Measurements from ENCODE around the gene TSPAN4. TPM values are rescaled to one million over a fixed set of nuclear protein-coding genes. Genes with fewer than 3 reads are reported as not detected.

The TSPAN4 gene
- total RNA-seq, 1 experiment from 2014 or later, result 29.2 TPM

DNA sequence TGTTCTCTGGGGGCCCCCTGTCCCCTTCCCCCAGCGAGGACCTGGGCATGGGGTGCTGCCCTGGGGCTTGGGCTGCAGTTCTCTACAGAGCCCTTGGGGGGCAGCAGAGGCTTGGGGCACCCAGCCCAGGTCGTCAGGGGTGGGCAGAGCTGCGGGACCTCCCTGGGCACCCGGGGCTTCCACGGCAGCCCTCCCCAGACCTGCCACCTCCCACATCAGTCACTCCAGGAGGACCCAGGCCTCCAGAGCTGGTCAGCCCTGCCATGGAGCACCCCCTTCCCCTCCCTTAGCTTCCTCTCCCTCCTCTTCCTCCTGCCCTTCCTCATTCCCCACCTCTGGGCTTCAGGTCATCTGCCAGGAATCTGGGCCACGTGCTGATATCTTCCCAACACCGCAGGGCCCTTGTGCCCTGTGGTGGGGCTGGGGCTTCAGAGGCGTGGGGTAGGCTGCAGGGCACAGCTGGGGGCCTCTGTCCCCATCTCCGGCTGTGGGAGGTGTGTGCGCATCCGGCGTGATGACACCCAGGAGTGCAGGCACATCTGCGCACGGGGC is 5.8 kb downstream of the TSPAN4 start:
- DNase-seq (ENCODE audit: low spot score), result peak; percentile 67

DNA sequence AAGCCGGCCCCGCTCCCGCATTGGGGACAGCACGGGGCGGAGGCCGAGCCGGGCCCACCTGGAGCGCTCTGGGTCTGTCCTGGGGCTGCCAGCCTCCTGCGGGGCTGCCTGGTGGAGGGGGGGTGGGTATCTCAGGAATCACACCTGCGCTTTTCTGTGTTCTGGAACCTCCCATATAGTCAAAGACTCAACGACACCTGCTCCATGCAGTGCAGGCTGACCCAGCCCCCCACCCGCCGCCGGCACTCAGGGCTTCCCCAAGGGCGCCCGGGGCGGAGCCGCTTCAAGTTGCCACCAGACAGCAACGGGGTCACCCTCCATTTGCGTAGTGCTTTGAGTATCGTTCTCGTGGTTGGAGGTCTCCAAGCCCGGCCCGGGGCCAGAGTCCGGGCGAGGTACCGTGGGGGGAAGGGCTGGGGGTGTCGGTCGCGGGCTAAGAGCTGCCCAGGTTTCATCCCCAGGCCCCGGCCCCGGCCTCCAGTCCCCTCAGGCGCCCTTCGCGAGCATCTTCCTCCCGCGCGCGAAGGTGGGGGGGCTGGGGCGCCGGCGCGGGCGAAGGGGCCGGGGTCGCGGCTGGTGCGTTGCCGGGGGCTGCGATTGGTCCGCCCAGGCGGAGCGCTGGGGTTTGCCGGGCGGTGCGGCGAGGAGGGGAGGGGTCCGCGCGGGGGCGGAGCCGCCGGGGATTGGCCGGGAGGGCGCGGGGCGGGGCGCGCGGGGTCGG is 6.6 kb downstream of the TSPAN4 start:
- DNase-seq (ENCODE audit: low spot score), result peak; percentile 38

DNA sequence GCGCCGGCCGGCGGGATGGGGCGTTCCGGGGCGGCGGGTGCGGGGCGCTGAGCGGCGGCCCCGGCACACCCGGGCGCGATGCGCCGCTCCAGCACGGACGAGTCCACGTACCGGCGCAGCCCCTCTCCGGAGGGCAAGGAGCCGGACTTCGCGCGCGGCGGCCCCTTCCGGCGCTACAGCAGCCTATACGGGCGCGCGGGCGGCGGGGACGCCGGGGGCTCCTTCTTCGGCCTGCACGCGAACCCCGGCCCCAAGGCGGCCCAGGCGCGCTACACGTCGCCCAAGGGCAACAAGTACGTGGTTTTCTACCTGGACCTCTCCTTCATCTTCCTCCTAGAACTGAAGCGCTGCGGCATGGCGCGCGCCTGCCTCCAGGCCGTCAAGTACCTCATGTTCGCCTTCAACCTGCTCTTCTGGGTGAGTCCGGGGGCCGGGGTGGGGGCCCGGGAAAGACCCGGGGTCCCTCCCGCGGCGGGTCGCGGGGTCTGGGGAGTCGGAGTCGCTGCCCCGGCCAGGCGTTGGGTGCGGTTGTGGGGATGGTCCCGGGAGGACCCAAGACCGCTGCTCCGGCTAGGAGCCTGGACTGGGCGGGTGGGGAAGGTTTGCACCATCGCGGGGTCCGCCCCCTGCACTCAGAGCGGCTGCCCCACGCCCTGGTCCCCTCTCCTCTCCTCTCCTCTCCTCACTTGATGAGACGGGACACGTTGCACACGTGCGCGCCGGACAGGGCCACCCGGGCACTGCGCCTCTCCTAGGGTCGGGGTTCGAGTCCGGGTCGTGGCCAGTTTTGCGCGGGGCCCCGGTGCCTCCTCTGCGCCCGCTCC is 7.5 kb downstream of the TSPAN4 start:
- DNase-seq (ENCODE audit: low spot score), result no peak

DNA sequence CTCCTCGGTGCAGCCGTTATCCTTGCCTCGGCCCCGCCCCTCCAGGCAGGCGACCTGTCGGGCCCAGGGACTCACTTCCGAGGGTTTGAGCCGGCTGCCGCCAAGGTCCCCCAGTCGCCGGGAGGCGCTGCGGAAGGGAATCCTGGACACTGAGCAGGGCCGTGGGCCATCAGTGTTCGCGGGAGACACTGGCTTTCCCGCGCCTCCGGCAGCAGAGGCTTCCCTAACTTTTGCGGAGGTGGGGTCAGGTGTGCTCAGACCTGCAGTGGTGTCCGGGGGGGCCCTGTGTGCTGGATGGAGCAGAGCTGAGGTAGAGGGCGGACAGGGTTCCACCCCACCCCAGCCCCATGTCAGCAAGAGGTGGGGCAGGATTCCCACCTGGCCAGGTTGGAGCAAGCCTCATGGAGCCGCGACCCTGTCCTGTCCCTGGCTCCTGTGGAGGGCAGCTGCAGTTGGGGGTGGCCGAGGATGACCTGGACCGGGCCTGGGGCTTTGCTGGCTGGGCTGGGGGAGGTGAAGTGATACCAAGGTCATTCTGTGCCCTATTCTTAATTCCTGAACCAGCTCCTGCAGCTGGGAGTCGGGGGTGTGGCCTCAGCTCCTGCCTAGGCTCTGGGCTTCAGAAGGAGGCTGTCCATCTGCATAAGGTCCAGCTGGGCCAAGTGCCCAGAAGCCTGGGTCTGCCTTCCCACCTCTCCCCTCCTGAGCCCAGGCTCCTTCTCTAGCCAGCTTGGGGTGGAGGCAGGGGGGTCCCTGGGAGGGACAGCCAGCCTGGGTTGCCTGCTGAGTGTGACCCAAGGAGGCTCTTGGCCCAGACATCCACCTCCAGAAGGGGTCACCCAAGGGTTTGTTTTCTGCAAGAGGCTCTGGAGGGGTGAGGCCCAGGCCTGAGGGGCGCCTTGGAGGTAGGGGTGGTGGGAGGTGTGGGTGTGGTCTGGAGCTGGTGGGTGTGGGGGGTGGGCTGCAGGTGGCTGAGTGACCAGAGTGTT is 8.4 kb downstream of the TSPAN4 start:
- DNase-seq (ENCODE audit: low spot score), result no peak

DNA sequence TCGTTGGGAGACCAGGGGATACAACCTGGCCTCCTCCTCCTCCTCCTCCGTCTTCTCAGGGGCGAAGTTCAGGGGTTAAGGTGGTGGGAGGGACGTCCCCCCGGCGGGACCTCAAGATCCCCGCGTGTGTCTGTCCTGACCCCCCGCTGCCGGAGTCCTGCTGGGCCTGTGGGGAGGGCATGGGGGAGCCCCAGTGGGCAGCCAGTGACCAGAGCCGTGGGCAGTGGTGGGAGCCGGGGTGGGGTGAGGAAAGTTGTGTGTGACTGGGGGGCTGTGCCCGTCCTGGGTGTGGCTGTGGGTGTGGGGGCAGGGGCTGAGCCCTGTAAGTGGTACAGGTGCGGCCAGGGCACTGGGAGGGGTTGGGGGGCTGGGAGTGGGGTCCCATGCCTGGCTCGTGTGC is 10.1 kb downstream of the TSPAN4 start:
- no peak for DNase-seq (ENCODE audit: low spot score)

DNA sequence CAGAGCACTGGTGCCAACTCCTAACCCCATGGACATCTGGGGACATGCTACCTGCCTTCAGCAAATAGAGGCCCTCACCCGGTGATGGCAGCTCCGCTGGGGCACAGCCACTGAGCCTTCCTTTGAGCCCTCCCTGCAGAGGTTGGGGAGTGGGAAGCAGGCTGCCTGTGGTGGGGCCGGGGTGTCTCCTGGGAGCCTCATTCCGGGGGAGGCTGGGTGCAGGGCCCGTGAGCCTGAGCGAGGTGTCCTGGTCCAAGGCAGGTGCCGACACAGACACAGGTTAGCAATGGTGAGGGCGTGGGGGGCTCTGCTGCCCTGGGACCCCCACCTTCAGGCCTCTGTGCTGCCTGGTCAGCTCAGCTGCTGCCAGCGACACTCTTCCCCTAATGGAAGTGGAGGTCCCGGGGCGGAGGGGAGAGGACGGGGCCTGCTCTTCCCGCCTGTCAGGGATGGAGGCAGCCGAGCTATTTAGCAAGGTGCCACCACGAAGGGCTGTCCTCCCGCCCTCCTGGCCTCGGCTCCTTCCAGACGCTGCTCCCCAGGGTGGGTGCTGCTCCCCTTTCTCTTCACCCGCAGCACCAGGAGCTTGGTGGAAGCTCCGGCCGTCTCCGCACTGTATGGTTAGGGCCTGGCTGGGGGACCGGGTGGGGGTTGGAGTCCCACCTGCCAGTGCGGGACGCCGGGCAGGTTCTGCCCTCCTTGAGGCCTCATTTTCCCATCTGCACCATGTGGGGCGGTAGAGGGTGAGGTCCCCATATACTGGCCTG is 11.2 kb downstream of the TSPAN4 start:
- DNase-seq (ENCODE audit: low spot score), result no peak

DNA sequence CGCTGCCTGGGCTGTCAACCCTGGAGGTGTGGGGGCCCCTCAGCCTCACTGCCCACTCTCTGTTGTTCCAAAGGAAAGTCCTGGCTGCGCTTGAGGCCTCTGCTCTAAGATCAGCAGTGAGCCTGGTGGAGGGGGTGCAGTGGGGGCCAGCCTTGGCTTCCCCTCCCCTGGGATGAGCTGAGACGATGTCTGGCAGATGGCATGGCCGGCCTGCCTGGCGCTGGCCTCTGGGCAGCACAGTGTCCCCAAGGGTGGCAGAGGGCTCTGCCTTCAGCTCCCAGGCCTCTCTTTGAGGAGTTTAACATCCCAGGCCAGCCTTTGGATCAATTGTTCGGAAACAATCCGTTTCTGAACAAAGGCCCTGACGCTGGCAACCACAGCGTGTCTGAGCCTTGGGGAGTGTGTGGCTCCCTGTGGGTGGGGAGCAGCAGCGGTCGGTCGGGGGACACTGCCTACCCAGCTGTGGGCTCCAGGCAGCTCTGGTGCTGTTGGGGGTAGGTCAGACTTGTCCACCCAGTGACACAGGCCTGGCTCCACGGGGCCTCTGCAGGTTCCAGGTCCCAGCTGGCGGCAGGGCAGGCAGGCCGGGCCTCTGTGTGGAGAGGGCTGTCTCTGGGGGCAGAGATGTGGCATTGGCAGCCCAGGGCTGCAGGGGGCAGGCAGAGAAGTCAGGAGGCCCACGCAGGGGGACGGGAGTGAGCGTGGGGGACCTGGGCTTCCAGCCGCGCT is 12.1 kb downstream of the TSPAN4 start:
- DNase-seq (ENCODE audit: low spot score), result no peak

DNA sequence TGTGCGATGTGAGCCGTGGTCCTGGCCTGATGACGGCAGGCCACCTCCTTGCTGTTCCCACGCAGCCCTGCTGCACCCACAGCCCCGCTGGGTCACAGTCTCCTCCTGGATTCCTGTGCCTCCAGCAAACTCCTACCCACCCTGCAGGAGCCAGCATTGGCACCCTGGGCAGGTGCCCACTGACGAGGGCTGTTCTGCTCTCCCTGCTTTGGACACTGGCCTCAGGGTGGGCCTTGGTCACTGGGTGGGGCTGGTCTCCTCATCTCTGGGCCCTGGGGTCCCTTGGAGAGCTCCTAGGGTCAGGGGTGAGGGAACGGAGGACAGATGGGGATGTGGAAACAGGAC is 12.7 kb downstream of the TSPAN4 start:
- DNase-seq (ENCODE audit: low spot score), result no peak

DNA sequence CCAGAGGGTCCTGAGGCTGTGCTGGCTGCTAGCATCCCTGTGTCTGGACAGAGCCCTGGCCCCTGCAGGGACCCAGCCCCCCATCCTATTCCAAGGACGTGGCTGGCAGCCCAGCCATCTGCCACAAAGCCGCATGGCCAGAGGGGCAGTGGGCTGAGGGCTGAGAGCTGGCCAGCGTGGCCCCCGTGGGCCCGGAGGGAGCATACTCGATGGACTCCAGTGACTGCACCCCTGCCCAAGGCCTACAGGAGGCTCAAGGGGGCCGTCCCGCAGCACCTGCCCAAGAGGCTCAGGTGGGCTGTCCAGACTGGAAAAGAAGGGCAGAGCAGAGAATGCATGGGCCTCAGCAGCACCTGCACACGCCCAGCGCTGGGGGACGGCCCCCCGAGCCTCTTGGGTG is 13.1 kb downstream of the TSPAN4 start:
- DNase-seq (ENCODE audit: low spot score), result no peak

DNA sequence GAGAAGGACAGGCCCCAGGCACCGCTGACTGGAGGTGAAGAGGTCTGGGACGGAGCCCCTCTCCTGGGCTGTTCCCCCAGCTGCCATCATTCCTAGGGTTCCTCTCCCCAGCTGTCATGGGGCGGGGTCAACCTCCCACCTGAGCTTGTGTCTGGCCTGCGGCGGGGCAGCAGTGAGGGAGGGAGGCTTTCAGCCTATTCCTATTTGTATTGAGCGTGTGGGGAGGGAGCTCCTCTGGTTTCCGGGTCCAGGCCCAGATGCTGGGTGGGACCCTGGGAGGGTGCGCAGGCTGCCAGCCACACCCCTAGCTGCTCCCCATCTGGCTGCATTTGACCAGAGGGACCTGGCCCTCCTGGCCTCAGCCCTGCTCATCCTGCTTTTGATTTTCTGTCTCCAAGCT is 13.7 kb downstream of the TSPAN4 start:
- DNase-seq (ENCODE audit: low spot score), result no peak

DNA sequence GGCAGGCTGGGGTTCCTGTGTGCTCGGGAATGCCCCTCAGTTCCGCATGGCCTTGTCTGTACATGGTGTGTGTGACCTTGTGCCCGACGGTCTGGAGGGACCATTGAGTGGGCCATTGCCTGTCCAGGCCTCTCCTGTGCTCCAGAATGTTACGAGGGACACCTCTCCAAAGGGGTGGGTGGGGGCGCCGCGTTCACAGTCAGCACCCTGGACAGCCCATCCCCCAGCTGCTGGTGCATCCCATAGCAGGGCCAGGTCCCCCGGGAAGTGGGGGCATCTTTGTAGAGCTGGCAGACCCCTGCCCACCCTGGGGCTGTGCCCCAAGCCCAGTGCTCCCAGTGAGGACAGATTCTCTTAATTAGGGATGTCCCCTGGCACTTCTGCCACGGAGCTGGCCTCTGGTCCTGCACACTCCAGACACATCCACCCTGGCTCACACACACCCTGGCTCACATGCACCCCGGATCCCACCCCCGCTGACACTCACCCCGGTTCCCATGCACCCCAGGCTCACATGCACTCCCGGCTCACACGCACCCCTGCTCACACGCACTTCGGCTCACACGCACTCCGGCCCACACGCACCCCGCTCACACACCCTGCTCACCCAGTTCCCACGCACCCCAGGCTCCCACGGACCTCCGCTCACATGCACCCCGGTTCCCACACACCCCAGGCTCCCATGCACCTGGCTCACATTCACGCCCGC is 15.6 kb downstream of the TSPAN4 start:
- DNase-seq (ENCODE audit: low spot score), result no peak

DNA sequence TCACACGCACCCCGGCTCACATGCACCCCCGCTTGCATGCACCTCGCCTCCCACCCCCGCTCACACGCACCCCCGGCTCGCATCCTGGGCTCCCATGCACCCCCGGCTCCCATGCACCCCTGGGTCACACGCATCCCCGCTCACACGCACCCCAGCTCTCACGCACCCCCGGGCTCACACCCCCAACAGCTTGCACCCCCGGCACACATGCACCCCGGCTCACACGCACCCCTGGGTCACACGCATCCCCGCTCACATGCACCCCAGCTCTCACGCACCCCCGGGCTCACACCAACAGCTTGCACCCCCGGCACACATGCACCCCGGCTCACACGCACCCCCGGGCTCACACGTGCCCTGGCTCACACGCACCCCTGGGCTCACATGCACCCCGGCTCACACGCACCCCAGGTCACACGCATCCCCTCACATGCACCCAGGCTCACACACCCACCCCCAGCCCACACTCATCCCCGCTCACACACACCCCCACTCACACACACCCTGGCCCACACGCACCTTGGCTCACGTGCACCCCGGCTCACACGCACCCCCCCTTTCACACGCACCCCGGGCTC is 16.2 kb downstream of the TSPAN4 start:
- DNase-seq (ENCODE audit: low spot score), result no peak

DNA sequence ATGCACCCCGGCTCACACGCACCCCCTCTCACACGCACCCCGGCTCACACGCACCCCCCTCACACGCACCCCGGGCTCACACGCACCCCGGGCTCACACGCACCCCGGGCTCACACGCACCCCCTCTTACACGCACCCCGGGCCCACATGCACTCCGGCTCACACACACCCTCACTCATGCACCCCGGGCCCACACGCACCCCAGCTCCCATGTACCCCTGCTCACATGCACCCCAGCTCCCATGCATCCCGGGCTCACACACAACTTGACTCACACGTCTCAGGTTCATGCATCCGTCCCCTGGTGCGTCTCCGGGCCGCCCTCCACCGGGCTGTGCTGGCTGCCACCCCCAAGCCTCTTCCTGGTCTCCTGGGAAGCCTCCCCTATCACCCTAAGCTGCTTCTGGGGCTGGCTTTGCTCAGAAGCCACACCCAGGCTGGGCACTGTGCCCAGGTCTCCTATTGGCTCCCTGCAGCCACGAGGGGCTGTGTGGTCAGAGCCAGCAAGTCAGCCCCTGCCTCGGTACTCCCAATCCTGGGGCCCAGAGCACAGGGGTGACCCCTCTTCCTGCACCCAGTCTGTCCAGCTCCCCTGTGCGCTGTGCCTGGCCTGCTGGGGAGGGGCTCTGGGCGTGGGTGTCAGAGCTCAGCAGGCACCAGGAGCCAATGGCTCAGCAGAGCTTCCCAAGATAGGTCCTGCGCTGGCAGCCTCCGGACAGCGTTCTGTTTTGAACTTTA is 16.9 kb downstream of the TSPAN4 start:
- peak; percentile 52 for DNase-seq (ENCODE audit: low spot score)

DNA sequence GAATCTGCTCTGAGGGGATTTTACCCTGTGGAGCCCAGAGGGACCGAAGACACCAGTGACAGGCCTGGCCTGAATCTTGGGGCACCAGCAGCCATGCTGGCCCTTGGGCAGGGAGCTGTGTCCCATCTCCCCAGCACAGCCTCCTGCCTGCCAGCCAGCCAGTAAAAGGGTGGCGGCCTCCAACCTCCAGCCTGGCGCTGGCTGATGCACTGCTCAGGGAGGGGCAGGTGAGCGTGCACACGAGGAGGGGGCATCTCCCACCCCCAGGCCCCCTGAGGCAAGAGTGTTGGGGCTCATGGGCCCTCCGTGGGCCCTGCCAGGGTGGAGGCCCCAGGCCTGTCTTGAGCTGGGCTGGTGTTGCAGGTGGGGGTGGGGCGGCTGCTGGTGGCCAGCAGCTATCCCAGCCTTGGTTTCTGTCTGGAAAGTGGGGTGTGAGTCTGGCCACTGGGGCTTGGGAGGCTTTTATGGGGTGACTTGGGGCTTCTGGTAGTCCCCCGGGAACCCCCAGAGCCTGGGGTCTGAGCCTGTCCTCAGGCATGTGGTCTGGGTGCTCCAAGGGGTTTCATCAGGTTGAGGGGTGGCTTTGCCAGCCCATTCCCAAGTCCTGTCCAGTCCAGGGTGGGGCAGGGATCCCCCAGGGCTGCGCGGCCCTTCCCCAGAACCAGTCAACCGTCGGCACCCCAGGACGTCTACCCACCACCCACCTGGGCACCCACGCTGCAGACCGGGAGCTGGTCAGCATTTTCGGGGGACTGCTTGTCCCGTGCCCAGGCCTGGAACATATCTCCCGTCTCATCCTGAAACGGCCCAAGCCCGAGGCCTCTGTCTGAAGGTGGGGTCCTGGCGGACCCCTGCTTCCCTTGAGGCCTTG is 17.8 kb downstream of the TSPAN4 start:
- no peak for DNase-seq (ENCODE audit: low spot score)

DNA sequence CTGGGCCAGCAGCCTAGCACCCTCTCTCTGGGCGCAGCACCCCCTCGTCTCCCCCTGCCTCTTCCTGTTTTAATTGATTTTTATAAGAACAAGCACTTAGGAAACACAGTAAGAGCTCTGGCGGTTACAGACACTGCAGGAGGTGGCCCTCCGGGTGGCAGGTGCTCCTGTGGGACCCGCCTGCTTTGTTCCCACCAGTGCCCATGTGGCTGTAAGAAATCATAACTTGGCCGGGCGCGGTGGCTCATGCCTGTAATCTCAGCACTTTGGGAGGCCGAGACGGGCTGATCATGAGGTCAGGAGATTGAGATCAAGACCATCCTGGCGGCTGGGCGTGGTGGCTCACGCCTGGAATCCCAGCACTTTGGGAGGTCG is 18.4 kb downstream of the TSPAN4 start:
- no peak for DNase-seq (ENCODE audit: low spot score)

DNA sequence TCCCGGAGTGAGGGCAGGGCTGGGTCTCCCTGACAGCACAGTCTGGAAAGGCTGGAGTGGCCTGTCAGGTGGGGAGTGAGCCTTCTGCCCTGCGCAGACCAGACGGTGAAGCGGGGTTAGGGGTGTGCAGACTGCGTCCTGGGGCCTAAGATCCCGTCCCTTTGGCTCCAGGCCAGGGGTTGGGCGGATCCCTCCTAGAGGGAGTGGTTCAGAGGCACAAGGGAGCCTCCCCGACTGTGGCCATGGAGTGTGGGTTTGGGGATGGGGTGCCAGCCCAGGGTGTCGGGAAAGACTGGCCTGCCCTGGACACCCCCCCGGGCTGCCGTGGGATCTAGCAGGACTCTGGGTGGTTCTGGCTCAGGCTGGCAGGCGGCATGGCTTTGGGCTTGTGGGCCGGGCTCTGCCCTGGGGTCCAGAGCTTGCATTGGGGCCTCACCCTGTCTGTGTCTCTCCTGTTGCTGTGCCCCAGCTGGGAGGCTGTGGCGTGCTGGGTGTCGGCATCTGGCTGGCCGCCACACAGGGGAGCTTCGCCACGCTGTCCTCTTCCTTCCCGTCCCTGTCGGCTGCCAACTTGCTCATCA is 19.5 kb downstream of the TSPAN4 start:
- peak; percentile 40 for DNase-seq (ENCODE audit: low spot score)

DNA sequence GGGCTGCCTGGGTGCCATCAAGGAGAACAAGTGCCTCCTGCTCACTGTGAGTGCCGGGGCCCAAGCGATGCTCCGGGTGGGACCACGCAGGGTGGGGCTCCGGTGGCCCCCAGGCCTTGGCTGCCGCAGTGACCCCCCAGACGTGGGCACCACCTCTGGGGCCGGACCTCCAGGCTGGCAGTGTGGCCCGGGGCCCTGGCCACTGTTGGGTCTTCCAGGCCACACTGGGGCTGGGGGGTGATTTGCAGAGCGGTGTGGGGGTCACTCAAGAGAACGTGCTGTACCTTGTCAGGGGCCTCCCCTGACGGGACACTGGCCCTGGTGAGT is 20.0 kb downstream of the TSPAN4 start:
- no peak for DNase-seq (ENCODE audit: low spot score)
